Ishikawa (cell line): Measurements from ENCODE around the gene FHIT.

Source experiments
- CREB1 ChIP-seq: IDR thresholded peaks from 2 replicates; pipeline ENCODE4 v1.6.1; 2012; ENCODE audit warnings: low read depth
- RAD21 ChIP-seq: IDR thresholded peaks from 2 replicates; pipeline ENCODE4 v1.6.1; 2012; ENCODE audit warnings: low read depth
- TF ChIP-seq, protein P1 (sequence below): IDR thresholded peaks from 2 replicates; pipeline ENCODE4 v1.6.1; 2012

GRCh38 chr3:60584250-60584649, 667.0 kb downstream of the FHIT start:
- no peak for TF ChIP-seq CREB1
- TF ChIP-seq, protein P1, sequence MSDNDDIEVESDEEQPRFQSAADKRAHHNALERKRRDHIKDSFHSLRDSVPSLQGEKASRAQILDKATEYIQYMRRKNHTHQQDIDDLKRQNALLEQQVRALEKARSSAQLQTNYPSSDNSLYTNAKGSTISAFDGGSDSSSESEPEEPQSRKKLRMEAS = no peak
- TF ChIP-seq RAD21 = no peak
